Kidney glomerular epithelial cell (primary cell): ENCODE results near the gene NETO2.
A peak's percentile ranks its signal among the peaks of the same experiment; 100 is the strongest.
"Not testable (repeated sequence)": the region's sequence is repeated elsewhere in the genome, so short reads cannot be mapped to it uniquely, and the experiment has no call there.

Experiments used
- DNase-seq: peaks from one replicate; lab custom pipeline; 2025; lab: John Stamatoyannopoulos, UW

Gene NETO2

GRCh38 chr16:47143677-47144558 is at the start of gene NETO2:
TSS of gene NETO2 (minus strand) at chr16:47143945. CDS start at chr16:47143612, 333 bp downstream.
- peak; percentile 24 for DNase-seq

GRCh38 chr16:47182318-47182717 is 38.6 kb upstream of the NETO2 start:
- DNase-seq, result no peak

DNA sequence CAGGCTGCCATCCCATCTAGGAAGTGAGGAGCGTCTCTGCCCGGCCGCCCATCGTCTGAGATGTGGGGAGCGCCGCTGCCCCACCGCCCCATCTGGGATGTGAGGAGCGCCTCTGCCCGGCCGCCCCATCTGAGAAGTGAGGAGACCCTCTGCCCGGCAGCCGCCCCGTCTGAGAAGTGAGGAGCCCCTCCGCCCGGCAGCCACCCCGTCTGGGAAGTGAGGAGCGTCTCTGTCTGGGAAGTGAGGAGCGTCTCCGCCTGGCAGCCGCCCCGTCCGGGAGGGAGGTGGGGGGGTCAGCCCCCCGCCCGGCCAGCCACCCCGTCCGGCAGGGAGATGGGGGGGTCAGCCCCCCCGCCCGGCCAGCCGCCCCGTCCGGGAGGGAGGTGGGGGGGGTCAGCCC is 37.3 kb upstream of the NETO2 start:
- not testable (repeated sequence) for DNase-seq

DNA sequence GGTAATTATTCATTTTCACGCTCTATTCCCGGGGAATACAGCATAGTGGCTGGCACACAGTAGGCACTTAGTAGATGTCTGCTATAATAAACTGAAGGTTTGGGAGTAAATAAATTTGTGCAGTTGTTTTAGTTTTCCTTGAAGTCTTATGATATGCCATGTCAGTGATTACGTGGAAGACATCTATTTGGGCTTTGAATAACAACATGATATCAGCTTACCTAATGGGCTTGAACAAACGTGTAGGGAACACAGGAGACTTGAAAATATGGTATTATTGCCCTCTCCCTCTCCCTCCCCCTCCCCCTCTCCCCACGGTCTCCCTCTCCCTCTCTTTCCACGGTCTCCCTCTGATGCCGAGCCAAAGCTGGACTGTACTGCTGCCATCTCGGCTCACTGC is 36.3 kb upstream of the NETO2 start:
- DNase-seq, result no peak

- DNase-seq, result no peak
Measured at GRCh38 chr16:47175152-47175551, 31.4 kb upstream of the NETO2 start.

DNA sequence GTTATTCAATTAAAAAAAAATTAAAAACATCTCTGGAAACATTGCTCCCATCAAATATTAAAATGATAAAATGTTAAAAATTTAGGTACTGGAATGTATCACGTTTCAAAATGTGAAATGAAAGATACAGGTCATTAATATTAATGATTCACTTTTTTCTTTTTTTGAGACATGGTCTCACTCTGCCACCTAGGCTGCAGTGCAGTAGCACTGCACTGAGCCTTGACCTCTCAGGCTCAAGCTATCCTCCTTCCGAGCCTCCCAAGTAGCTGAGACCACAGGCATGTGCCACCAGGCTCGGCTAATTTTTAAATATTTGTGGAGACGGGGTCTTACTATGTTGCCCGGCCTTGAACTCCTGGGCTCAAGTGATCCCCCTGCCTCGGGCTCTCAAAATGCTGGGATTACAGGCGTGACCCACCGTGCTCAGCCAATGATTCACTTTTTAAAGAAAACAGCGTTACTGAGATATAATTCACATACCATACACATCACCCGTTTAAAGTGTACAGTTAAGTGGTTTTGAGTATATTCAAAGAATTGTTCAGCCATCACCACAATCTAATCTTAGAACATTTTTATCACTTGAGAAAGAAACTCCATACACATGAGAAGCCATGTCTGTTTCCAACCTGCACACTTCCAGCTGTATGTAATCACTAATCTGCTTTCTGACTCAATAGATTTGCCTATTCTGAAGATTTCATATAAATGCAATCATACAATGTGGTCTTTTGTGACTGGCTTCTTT is 19.1 kb upstream of the NETO2 start:
- DNase-seq, result no peak

- no peak for DNase-seq
Measured at GRCh38 chr16:47161464-47161863, 17.7 kb upstream of the NETO2 start.

- DNase-seq, result no peak
Measured at GRCh38 chr16:47160422-47160821, 16.7 kb upstream of the NETO2 start.

- no peak for DNase-seq
Measured at GRCh38 chr16:47158992-47159391, 15.2 kb upstream of the NETO2 start.

- no peak for DNase-seq
Measured at GRCh38 chr16:47156680-47157215, 13.0 kb upstream of the NETO2 start.

DNA sequence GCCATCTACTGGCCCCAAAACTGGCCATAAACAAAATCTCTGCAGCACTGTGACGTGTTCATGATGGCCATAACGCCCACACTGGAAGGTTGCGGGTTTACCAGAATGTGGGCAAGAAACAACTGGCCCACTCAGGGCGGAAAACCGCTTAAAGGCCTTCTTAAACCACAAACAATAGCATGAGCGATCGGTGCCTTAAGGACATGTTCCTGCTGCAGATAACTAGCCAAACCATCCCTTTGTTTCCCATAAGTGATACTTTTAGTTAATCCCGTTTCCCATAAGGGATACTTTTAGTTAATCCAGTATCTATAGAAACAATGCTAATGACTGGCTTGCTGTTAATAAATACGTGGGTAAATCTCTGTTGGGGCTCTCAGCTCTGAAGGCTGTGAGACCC is 8.8 kb upstream of the NETO2 start:
- DNase-seq, result not testable (repeated sequence)

DNA sequence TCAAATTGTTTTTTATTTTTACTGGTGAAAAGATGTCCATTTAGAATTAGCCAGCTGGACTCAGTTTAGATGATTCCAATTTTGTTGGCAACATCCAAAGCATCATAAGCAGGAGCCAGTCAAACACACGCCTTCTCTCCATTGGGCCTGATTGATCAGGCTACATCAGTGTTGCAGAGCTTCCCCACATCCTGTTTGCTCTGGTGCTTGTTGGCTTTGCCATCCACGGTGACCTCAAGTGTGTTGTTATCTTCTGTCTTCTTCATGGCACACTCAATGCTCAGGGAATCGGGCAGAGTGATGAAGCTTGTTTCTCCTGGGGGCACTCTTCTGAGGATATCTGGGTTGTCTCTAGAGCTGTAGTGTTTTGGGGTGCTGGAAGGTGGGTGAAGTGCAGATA is 6.3 kb upstream of the NETO2 start:
- DNase-seq, result no peak

DNA sequence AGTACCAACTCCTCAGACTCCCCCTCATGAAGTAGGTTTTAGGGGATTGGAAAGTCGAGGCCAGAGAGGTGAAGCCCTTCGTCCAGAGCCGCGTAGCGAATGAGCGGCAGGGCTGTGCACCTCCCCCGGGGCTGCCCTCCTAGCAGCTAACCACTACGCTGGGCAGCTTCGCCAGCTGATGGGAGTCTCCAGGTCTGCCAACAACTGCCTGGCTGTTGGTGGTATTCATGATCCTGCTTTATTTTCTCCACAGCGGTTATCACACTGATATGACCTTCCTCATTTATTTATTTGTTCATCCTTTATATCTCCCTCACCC is 773 bp upstream of the NETO2 start:
- DNase-seq, result no peak

GRCh38 chr16:47142821-47143676 is 696 bp downstream of the NETO2 start:
- peak; percentile 32 for DNase-seq

DNA sequence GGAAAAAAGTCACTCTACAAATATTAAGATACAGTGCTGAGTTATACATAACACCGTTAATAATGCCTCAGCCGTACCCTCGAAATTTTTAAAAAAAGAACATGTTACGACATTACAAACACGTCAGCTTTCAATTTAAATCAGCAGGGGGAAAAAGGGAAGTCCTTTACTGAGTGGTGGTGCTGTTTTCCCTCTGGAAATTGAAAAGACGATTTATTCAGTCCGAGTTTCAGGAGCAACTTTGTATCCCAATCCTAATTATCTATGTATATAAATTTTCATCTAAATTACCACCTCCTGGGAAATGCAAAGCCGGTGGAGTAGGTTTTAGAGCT is 1.3 kb downstream of the NETO2 start:
- peak; percentile 32 for DNase-seq

- DNase-seq, result peak; percentile 85
Measured at GRCh38 chr16:47141773-47142485, 1.8 kb downstream of the NETO2 start.

GRCh38 chr16:47140686-47141085 is 3.1 kb downstream of the NETO2 start:
- no peak for DNase-seq

GRCh38 chr16:47139561-47140185 is 4.1 kb downstream of the NETO2 start:
- peak; percentile 1 for DNase-seq

DNA sequence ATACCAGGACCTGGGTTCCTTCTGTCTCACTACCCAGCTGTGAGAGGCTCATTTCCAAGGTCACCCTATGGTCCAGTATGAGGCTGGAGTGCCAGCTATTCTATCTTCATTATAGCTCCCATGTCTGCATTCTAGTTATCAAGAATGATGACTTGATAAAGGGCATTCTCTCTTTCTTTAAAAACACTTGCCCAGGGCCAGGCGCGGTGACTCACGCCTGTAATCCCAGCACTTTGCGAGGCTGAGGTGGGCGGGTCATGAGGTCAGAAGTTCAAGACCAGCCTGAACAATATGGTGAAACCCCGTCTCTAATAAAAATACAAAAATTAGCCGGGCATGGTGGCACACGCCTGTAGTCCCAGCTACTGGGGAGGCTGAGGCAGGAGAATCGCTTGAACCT is 5.8 kb downstream of the NETO2 start:
- not testable (repeated sequence) for DNase-seq

- DNase-seq, result peak; percentile 19
Measured at GRCh38 chr16:47136099-47136842, 7.5 kb downstream of the NETO2 start.
